GM18517 (cell line): ENCODE measurements around the gene ADGRD2.

ENCODE experiments used
- ATAC-seq: cut with Tn5 transposase; IDR thresholded peaks from one replicate; pipeline ENCODE4 v1.9.1; 2021; ENCODE audit warnings: mild to moderate bottlenecking, moderate library complexity; ENCODE audit not compliant: unreplicated experiment

The ADGRD2 gene

DNA sequence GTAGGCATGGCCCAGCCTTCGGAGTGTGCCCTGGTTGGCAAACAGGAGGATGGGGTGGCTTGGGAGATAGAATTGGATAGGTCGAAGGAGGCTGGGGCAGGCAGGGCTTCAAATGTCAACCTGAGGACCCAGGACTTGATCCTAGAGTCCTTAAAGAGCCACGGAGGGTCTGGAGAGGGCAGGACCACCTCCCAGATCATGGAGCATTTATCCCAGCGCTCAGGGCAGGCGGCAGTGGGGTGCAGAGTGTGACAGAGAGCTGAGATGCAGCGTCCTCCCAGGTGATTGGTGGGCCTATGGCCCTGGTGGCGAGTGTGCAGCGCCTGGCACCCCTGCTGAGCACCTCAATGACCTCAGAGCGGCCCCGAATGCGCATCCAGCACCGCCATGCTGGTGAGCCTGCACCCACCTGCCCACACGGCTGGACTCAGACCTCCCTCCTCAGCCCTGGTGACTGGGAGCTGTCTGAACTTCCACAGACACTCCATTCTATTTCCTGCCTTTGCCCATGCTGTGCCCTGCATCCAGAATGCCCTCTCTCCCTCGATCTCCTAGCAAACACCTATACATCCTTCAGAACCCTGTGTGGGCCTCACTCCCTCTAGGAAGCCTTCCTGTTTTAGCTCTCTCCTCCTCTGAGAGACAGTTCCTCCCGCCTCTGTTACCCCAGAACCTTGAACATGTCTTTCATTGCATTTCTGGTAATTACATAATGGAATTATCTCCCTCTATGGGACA is 6.3 kb downstream of the ADGRD2 start:
- ATAC-seq, result no peak

DNA sequence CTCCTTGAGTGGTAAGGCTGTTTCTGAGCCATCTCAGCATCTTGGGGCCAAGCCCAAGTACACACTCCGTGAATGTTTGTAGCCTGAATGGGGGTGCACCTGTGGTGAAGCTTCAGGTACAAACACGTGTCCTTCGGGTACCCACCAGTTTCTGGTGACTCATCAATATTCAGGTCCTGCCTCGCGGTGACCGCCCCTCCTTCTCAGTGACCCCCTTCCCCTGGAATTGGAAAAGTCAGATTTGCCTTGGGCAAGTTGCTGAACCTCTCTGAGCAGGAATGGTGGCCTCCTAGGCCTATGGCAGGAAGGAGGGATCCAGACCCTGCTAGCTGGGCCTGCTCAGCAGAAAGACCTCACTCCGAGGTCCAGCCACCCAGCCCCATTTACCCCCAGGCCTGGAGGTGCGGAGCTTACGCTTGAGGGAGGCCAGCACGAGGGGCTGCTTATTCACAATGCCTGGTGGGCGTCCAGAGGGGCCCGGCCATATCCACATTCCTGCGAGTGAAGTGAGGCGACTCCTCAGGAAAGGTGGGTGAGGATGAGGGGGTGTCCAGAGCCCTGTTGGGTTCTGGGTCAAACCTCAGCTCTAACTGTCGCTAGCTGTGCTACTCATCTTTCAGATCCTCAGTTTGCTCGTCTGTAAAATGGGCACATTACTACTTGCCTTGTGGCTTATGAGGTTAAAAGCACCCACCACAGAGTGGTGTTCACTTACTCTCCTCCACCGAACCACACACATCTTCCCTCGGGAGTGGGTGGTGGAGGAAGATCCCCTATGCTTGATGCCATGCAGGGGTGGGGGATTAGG is 7.0 kb downstream of the ADGRD2 start:
- no peak for ATAC-seq

DNA sequence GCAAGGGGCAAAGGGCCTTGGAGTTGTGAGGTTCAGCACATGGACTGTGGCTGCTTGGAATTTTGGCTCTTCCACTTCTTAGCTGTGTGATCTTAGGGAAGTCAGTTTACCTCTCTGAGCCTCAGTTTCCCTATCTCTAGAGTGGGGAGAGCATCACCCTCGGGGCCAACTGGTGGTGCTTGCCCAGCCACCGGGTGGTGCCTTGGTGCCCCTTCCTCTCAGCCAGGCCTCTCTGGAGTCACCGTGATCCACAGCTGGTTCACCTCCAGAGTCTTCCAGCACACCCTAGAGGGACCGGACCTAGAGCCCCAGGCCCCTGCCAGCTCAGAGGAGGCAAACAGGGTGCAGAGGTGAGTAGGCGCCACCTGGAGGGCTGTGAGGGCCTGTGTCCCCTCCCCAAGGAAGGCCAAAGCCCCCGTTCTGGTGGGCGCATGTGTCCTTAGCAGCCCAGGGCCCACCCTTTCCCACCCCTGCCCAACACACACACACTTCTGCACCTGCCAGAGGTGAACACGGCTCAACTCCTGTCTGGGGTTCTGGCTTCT is 7.7 kb downstream of the ADGRD2 start:
- ATAC-seq, result no peak

DNA sequence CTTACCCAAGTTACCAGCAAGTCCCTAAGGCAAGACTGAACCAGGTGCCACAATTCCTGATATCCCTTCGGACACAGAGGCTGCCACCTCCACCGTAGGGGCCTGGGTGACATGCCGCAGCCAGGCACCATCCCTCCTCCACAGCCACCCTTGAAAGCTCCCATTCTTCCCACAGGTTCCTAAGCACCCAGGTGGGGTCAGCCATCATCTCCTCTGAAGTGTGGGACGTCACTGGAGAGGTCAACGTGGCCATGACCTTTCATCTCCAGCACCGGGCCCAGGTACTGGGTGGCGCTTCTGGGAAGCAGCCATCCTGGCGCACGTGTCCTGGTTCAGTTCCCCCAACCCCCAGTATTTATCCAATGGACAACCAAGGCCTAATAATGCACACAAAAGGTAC is 8.2 kb downstream of the ADGRD2 start:
- no peak for ATAC-seq

DNA sequence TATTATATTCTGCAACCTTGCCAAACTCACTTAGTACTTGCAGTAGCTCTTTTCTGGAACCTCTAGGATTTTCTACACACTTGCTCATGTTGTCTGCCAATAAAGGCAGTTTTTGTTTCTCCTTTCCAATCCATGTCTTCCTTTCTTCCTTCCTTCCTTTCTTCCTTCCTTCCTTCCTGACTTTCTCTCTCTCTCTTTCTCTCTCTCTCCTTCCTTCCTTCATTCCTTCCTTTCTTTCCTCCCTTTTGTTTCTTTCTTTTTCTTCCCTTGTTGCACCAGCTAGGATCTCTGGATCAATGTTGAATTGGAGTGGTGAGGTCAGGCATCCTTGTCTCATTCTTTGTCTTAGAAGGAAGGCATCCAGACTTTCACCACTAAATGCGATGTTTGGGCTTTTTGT is 12.5 kb downstream of the ADGRD2 start:
- ATAC-seq, result no peak

DNA sequence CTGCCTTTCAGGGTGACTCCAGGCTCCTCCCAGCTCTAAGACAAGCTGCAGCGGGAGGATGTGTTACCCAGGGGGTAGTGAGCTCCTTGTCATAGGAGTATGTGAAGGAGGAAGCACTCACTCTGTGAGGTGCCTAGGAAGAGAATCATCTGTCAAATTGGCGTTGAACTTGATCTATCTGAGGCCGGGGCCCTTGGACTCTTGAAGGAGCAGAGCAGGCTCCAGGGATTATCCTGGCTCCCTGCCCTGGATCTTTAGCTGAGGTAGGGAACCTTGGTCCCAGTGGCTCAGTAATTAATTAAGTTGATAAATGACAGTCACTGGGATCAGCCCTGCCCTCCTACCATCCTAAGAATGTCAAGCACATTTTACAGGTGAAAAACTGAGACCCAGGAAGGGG is 15.5 kb downstream of the ADGRD2 start:
- ATAC-seq, result no peak

DNA sequence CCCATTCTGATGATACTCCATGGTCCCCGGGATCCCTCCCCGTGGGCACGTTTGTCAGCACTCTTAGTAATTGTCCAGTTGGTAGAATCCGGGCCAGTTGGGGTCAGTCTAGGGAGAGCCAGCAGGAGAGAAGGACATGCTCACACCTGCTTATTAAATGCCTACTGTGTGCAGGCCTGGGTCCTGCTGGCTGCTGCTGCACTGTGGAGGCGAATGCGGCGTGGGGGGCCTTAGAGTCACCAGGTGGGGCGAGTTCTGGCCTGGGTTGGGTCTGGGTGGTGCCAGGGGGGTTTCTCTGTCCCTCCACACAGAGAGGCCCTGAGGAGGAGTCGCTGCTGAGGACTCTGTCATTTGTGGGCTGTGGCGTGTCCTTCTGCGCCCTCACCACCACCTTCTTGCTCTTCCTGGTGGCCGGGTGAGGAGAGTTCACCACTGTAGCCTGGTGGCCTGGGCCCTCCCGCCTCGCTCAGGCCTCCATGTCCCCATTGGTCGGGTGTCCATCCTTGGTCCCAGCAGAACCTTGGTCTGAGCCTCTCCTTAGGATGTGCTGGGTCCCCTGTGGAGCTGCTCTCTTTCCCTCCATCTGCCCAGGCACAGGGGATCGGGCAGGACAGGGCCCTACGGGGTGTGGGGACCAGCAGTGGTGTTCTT is 17.3 kb downstream of the ADGRD2 start:
- no peak for ATAC-seq

DNA sequence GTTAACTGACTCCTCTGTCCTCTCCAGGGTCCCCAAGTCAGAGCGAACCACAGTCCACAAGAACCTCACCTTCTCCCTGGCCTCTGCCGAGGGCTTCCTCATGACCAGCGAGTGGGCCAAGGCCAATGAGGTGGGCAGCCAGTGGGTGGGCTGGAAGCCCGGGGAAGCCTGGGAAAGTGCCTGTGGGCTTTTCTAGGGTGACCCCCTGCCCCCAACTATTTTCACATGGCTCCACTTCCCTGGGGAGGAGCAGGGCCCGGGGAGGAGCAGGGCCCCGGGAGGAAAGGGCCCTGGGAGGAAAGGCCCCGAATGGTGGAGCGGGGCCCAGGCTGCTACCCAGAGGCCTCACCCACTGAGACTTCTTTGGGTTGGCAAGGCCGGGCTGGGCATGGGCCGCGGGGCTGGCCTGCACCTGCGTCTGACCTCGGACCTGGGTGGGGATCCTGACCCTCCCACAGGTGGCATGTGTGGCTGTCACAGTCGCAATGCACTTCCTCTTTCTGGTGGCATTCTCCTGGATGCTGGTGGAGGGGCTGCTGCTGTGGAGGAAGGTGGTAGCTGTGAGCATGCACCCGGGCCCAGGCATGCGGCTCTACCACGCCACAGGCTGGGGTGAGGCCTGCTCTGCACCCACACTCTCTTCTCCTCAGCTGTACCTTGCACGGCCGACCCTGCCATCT is 17.9 kb downstream of the ADGRD2 start:
- ATAC-seq, result no peak

DNA sequence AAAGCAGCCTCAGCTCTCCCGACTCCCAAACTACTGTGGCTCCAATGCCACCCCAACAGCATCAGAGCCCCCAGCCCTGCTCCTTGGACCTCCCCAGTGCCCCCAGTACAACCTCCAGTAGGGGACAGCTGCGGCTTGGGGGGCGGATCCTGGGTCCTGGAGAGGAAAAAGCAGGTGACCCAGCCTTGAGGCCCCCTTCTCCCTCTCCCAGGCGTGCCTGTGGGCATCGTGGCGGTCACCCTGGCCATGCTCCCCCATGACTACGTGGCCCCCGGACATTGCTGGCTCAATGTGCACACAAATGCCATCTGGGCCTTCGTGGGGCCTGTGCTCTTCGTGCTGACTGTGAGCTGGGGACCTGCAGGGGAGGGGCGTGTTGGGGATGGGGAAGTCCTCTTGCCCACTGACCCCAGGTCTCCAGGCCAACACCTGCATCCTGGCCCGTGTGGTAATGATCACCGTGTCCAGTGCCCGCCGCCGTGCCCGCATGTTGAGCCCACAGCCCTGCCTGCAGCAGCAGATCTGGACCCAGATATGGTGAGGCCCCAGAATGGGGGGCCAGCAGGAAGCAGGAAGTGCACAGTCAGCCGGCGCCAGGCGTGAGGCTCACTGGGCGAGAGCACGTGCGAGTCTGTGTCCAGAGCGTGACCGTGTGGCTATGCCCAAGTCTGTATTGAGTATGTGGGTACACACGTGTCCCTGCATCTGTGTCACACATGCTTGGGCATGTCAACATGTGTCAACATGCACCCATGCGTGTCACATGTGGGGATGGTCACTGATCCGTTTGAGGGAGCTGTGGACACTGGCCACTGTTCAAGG is 19.0 kb downstream of the ADGRD2 start:
- no peak for ATAC-seq

DNA sequence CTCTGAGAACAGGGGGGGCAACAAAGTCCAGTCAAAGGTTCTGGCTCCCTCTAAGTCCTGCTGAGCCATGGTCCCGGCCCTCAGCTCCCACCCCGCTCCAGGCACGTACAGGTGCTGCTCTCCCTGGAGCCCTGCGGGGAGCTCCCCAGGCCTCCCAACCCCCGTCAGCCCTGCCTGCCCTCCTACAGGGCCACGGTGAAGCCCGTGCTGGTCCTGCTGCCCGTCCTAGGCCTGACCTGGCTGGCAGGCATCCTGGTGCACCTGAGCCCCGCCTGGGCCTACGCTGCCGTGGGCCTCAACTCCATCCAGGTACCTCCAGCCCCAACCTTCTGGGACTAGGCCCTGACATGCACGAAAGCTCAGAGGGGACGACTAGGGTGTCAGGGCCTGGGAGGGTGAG is 20.1 kb downstream of the ADGRD2 start:
- no peak for ATAC-seq

DNA sequence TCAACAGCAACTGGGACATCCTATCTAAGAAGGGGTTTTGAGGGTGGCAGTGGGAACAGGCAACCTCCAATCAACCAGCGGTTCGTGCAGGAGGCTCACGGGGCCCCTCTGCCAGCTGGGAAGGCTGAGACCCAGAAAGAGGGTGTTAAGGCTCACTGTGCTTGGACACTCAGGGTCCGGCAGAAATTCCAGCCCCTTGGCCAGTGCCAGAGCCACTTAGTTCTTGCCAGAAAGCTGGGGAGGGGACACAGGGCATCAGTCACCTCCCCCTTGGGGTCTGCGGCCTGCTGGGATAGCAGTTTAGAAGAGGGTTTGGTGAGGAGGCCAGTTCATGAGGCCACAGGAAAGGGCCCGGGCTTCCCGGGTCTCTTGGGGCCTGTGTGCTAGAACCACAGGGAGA is 20.5 kb downstream of the ADGRD2 start:
- no peak for ATAC-seq

DNA sequence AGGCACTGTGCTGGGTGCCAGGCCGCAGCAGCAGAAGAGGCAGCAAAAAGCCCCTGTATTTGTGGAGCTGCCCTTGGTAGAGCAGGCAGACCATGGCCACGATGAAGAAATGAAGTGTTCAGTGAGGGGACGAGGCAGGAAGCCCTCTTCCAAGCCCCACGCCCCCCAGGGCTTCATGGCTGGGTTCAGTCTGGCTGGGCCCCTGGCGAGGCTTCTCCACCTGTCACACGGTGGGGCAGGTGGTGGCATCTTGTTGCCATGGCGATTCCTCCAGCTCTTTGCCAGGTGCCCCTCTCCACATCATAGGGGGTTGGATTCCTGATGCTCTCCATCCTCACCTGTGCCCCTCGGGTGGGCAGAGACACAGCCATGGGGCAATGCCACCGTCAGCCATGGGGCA is 21.5 kb downstream of the ADGRD2 start:
- ATAC-seq, result no peak

DNA sequence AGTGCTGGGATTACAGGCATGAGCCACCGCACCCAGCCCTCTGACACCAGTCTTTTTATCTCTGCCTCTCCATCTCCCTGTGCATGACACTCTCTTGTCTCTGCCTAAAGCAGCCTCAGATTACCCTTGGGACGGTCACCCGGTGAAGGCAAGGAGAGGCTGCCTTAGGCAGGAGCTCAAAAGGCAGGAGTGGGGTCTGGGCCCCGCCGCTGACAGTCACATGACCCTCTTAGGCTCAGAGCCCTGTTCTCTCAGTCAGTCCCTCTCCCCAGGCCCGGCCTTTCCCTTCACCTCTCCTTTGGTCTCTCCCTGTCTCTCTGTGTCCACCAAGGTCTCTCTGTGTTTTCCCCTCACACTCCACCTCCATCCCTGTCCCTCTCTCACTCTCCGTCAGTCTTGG is 22.5 kb downstream of the ADGRD2 start:
- no peak for ATAC-seq

DNA sequence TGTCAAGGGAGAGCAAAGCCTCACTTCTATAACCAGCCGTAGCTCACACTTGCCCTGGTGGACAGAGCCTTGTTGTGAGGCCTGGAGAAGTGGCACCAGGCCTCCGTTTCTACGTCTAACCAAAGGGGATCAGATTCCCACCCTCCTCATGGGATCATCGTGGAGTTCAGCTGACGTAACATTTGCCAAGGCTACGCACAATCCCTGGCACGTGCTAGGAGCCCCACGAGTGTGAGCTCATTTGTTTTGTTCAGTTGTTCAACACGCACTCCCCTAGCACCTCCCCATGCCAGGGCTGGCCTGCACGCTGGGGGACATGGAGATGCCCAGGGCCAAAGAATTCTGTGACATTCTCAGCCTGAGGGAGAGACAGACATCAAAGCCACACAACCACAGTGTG is 23.1 kb downstream of the ADGRD2 start:
- ATAC-seq, result no peak

DNA sequence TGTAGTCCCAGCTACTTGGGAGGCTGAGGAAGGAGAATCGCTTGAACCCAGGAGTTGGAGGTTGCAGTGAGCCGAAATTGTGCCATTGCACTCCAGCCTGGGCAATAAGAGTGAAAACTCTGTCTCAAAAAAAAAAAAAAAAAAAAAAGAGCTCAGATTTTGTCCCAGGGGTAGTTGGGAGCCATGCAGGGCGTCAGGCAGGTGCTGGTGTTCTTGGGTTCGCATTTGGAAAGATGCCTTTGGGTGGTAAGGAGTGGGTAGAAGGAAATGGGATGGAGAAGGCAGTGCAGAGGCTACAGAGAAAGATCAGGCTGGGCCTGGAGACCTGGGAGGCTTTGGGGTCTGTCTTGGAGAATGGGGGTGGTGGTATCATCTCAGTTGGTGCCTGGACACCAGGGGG is 23.9 kb downstream of the ADGRD2 start:
- ATAC-seq, result no peak

DNA sequence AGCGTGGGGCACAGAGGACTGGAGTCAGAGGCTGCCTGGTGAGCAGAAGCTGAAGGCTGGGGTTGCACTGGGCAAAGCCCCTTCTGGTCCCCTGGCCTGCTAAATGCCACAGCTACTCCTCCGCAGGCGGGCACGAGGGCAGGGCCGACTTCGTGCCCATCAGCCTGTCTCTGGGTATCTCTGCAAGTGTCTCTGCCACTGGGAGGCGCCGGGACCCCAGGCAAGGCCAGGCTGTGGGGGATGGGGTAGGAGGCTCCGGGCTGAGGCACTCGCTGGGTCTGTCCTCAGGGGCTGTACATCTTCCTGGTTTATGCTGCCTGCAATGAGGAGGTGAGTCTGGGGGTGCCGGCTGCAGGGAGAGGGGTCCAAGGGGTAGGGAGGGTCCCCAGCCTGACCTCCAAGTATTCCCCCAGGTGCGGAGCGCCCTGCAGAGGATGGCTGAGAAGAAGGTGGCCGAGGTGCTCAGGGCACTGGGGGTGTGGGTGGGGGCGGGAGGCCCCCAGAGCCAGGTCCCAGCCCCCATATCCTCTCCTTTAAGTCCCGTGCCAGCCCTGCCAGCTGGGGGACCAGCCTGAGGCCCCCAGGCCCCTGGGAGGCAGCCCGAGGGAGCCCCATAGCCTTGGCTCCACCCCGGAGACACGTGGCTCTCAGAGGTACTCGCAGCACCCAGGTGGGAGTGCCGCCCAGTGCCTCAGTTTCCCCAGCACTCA is 25.1 kb downstream of the ADGRD2 start:
- no peak for ATAC-seq

DNA sequence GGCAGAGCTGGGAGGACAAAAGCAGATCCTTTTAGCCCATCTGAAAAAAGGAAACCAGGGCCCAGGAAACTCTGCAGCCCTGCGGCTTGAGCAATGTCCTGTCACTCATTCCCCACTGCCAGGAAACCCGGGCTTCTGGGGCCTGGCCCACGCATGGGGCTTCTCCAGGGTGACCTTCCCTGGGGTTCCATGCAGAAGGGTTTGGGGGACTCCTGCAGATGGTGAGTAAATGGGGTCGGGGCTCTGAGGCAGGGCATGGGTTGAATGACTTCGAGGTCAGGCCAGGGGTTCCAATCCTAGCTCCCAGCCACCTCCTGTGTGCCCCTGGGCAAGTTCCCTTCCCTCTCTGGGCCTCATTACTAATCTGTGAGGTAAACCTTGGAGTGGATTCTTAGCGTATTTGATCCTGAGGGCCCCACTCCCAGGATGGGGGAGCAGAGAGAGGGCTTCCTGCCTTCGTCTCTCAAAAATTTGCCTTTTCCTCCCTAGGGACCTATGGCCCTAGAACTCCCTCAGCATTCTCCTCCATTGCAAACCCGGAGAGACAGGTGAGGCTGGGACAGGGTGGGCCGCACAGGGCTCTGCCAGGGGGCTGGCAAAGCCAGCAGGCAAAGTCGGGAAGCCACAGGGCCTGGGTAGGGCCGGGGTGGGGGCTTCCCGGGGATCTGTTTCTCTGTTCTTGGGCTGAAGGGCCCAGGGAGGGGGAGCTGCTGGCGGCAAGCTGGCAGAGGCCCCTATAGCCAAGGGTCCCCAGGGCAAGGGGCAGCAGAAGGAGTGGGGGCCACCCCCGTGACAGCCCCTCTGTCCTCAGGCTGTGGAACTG is 25.8 kb downstream of the ADGRD2 start:
- ATAC-seq, result no peak

DNA sequence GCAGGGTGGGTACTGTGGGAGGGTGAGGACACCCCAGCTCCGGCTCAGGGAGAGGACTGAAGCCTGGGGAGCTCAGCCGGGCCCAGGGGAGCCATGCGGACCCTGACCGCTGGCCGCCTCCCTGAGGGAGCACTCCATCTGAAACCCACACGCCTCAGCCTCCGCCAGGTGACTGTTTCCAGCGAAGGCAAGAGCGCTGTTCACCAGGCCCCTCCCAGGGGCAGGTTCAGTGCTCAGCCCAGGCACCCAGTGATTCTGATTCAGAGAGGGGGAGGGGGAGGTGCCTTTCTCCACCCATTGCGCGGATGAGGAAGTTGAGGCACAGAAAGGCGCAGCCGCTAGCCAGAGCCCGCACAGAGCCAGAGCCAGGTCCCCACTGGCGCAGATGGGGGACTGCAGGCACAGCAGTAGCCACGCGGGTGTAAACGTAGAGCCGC is 27.0 kb downstream of the ADGRD2 start:
- no peak for ATAC-seq
